Calu3 (cell line): ENCODE data around the gene ARL2. TPM values are rescaled to one million over a fixed set of nuclear protein-coding genes. Genes with fewer than 3 reads are reported as not detected.

Experiments
- BruUV-seq: library from RNA; stranded (reverse); fragments of 400-500 nt; replicated peaks from 2 replicates; lab custom pipeline; 2021; lab: Mats Ljungman, UMichigan
- CTCF ChIA-PET: fragments of 300-600 bp; sonication (Branson Sonifier 250); formaldehyde crosslinking; loops from one replicate; lab custom pipeline; 2022; ENCODE audit warnings: antibody characterized with exemption; lab: Charles Lee
- DNase-seq: peaks from one replicate; pipeline ENCODE4 v3.0.0; 2022
- H3K27ac Mint-ChIP-seq: one replicate; pipeline ENCODE4 v1.8.0; 2022; ENCODE audit warnings: mixed read lengths; ENCODE audit not compliant: unreplicated experiment
- H3K27me3 Mint-ChIP-seq: one replicate; pipeline ENCODE4 v1.8.0; 2022; ENCODE audit warnings: mixed read lengths; ENCODE audit not compliant: unreplicated experiment
- H3K36me3 Mint-ChIP-seq: one replicate; pipeline ENCODE4 v1.8.0; 2022; ENCODE audit warnings: mild to moderate bottlenecking, moderate library complexity, mixed read lengths; ENCODE audit not compliant: insufficient read depth, unreplicated experiment
- H3K4me1 Mint-ChIP-seq: one replicate; pipeline ENCODE4 v1.8.0; 2022; ENCODE audit warnings: mild to moderate bottlenecking, low read depth, mixed read lengths; ENCODE audit not compliant: unreplicated experiment
- H3K4me3 Mint-ChIP-seq: one replicate; pipeline ENCODE4 v1.8.0; 2022; ENCODE audit warnings: mild to moderate bottlenecking, low read depth, moderate library complexity, mixed read lengths; ENCODE audit not compliant: unreplicated experiment
- H3K9me3 Mint-ChIP-seq: one replicate; pipeline ENCODE4 v1.8.0; 2022; ENCODE audit warnings: low read depth, mixed read lengths; ENCODE audit not compliant: unreplicated experiment
- CTCF ChIP-seq: fragments of 200-600 bp; IDR thresholded peaks from one replicate; pipeline ENCODE4 v1.8.0; 2022; ENCODE audit warnings: antibody characterized with exemption; ENCODE audit not compliant: unreplicated experiment
- intact Hi-C: fragments of 100-400 bp; cut with micrococcal nuclease; formaldehyde crosslinking; loops from one replicate; pipeline ENCODE4 v1.10.0; 2022; ENCODE audit not compliant: unreplicated experiment
- total RNA-seq: library from RNA; stranded (reverse); gene quantifications from 2 replicates; pipeline ENCODE4 v1.2.3, GENCODE V29; 2022

The ARL2 gene
- total RNA-seq, 1 experiment from 2014 or later, result 62.6 TPM

- H3K27me3 Mint-ChIP-seq, result peaks cover 28% of the 10 kb centered on the region
- intact Hi-C loops, result no loop called here
- DNase-seq, result no peak
- no peaks in the 10 kb centered on the region for H3K4me1 Mint-ChIP-seq
- CTCF ChIA-PET, result no interaction called here
- H3K36me3 Mint-ChIP-seq, result peaks cover 10% of the 10 kb centered on the region
- no peak for TF ChIP-seq CTCF
- no TSS peak for BruUV-seq
- H3K9me3 Mint-ChIP-seq, result no peaks in the 10 kb centered on the region
- no peak overlapping the region for H3K4me3 Mint-ChIP-seq
- no peak overlapping the region for H3K27ac Mint-ChIP-seq
Measured at GRCh38 chr11:65056999-65057398, 43.0 kb downstream of the ARL2 start.

GRCh38 chr11:65057526-65057925, 43.6 kb downstream of the ARL2 start:
- Mint-ChIP-seq H3K27ac (no peak overlapping the region), H3K36me3 (peaks cover 10% of the 10 kb centered on the region), H3K4me3 (no peak overlapping the region), H3K4me1 (no peaks in the 10 kb centered on the region), H3K27me3 (peaks cover 28% of the 10 kb centered on the region), H3K9me3 (no peaks in the 10 kb centered on the region)
- DNase-seq, result no peak
- no peak for TF ChIP-seq CTCF
- no TSS peak for BruUV-seq
- intact Hi-C loops, result no loop called here
- CTCF ChIA-PET, result no interaction called here

GRCh38 chr11:65058012-65058411, 44.1 kb downstream of the ARL2 start:
- Mint-ChIP-seq H3K27ac (no peak overlapping the region), H3K27me3 (peaks cover 28% of the 10 kb centered on the region), H3K4me3 (no peak overlapping the region), H3K9me3 (no peaks in the 10 kb centered on the region), H3K4me1 (no peaks in the 10 kb centered on the region), H3K36me3 (peaks cover 10% of the 10 kb centered on the region)
- no peak for DNase-seq
- intact Hi-C loops, result no loop called here
- no peak for TF ChIP-seq CTCF
- CTCF ChIA-PET, result no interaction called here
- no TSS peak for BruUV-seq

GRCh38 chr11:65058419-65059054, 44.6 kb downstream of the ARL2 start, which contains the start of gene NAALADL1:
Gene NAALADL1 (minus strand): TSS chr11:65058553. CDS start chr11:65058521, 32 bp downstream.
- no TSS peak for BruUV-seq
- CTCF ChIA-PET, result interaction anchor here (0.7 kb wide), 1 partner anchor 43 kb away, joined by 3 read pairs; no protein-coding TSS in a partner anchor
- Mint-ChIP-seq H3K9me3 (no peaks in the 10 kb centered on the region), H3K27me3 (peaks cover 26% of the 10 kb centered on the region), H3K4me3 (no peak within 1 kb of the TSS), H3K36me3 (peaks cover 10% of the 10 kb centered on the region), H3K27ac (no peak within 1 kb of the TSS), H3K4me1 (no peaks in the 10 kb centered on the region)
- no peak for TF ChIP-seq CTCF
- no peak for DNase-seq
- intact Hi-C loops, result no loop called here
